ENCODE measurements around the gene ZCRB1.
"Not testable (repeated sequence)": the region's sequence is repeated elsewhere in the genome, so short reads cannot be mapped to it uniquely, and the experiment has no call there.

Gene ZCRB1, protein sequence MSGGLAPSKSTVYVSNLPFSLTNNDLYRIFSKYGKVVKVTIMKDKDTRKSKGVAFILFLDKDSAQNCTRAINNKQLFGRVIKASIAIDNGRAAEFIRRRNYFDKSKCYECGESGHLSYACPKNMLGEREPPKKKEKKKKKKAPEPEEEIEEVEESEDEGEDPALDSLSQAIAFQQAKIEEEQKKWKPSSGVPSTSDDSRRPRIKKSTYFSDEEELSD

DNA sequence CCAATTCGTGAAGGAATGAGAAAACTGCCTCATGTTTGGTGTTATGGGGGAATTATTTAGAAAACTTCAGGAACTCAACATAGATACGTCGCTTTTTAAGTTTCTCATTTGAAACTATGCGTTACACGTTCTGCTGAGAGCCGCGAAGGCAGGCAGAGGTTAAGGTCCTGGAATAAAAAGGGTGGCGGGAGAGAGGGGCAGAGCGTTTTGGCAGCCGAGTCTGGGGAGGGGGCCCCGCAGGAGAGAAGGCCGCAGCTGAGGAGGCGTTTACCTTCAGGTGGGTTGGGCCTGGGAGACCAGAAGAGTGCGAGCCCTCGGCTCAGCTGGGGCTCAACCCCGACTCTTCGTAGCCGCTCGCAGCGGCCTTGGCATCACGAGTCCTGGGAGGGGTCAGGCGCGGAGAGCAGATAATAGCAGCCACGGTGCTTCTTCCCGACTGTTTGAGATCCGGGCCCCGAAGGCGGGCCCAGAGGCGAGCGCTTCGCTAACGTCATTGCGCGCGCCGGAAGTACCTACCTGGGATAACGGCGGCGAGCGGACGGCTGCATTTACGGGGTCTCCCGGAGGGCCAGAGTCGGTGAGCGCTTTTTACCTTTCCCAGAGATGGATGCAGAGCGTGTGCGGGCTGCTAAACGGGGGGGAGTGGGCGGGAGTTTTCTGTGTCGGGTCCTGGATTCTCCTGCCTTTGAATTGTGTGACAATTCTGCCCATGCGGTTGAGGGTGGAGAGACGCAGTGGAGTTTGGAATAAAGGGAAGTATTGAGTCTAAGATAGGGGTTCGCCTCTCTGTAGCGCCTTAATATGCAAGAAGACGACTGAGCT lies at the start of gene ZCRB1, which contains the start of gene PPHLN1:
TSS of gene ZCRB1 (minus strand) at position 442 of the 822 bp plus-strand sequence. CDS start 1,992 bp downstream, outside the sequence.
TSS of gene PPHLN1 (plus strand) at position 515 of the 822 bp plus-strand sequence. CDS start 9,736 bp downstream, outside the sequence.
- peak; percentile 70 to 73 for DNase-seq

DNA sequence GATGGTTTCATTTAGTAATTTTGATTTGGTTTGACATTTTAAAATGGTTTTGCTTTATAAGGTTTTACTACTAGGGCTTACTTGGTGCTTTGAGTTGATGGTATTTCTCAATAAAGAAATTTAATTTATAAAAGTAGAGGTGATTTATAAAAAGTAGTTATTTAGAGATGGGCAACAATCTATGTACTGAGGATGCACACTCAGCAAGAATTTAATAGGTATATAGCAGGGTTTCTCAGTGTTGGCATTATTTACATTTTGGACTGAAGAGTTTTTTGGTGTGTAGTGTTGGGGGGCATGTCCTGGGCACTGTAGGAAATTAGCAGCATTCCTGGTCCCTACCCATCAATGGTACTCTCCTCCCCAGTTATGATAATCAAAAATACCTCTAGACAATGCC lies 47.8 kb upstream of the ZCRB1 start:
- no peak for DNase-seq

DNA sequence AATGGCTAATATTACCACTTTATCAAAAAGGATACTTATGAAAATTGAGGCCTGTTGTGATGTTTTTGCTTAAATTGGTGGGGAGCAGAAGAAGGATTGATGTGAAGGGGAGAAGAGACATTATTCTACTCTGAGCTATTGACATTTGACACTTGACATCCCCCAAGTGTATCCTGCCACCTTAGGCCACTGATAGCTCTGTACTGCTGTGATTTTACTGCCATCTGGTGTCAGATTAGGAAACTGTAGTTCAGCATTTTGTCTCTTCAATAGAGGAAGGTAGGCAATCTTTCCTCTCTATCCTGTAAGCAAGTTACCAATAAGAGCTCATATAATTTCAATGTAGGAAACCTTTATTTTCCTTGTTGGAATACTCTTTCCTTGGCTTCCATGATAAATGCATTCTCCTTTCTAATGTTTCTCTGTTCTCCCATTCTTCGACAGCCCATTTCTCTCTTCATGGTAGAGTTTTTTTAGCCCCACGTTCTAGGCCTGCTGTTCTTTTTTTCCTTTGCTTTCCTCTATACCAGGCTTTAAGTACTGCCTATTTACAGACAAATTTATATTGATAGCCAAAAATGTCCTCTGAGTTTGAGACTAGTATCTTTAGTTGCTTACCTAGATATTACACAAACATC lies 46.4 kb upstream of the ZCRB1 start:
- peak; percentile 4 to 10 for DNase-seq

DNA sequence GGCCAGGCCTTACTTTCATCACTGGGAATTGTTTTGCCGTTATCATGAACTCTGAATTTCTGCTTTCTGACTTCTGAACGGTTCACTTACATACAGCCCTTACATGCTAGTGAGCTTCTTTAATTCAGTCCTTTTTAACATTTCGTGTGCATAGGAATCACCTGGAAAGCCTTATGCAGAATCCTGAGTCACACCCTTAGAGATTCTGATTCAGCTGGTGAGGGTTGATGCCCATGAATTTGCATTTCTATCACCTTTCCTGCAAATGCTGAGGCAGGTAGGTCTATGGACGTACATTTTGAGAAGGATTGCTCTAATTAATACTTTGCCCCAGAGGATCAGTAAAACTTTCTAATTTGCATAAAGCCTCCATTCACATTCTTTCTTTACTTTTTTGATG lies 44.1 kb upstream of the ZCRB1 start:
- DNase-seq, result no peak

DNA sequence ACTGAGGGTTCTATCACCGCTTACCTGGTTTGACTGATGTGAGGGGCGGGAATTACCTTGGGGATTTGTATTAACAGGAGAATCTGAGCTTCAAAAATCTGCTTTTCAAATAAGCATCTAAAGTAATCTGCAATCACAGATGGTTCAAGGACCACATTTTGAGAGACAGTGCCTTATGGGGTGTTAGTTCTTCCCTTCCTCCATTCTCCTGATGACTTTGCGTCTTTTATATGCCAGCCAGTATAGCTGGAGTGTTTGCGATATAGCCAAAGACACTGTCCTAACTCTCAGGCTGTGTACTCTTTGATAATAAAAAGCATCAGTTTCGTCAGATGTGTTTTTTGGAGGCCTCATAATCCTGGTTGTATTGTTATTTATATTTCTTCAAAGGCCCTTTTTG lies 39.6 kb upstream of the ZCRB1 start:
- no peak for DNase-seq

DNA sequence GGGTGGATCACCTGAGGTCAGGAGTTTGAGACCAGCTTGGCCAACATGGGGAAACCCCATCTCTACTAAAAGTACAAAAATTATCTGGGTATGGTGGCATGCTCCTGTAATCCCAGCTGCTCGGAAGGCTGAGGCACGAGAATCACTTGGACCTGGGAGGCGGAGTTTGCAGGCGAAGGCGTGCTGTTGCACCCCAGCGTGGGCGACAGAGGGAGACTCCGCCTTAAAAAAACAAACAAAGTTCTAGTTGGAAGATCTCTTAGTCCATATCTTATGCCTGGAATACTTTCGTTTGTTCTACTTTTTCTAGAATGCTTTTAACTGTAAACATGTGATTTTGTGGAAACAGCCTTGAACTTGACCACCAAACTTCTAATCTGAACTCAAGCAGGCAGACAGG lies 38.8 kb upstream of the ZCRB1 start:
- no peak for DNase-seq

DNA sequence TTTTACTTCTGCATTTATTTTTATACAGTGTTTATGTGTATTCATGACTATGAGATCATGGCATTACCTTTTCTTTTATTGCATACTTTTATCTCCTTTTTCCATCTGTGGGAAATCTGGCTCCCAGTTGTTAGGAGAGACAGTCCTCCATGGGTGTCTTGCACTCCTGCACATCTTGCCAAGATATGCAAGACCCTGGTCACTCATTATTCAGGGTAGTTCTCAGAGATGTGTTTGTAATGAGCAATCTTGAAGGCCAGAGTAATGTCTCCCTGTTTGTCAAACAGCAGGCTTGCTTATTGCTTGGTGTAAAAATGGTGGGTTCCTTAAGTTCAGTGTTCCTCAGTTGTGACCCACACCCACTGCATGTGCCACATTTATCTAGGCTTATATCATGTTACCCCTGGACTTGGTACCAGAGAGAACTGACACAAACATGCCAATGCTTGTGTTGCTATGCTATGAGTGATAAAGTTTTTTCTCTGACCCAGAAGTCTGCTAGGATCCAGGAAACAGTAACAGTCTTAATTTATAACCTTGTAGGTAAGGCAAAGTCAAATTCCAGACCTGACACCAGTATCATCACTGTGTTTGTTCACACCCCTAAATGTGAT lies 36.9 kb upstream of the ZCRB1 start:
- DNase-seq, result no peak

DNA sequence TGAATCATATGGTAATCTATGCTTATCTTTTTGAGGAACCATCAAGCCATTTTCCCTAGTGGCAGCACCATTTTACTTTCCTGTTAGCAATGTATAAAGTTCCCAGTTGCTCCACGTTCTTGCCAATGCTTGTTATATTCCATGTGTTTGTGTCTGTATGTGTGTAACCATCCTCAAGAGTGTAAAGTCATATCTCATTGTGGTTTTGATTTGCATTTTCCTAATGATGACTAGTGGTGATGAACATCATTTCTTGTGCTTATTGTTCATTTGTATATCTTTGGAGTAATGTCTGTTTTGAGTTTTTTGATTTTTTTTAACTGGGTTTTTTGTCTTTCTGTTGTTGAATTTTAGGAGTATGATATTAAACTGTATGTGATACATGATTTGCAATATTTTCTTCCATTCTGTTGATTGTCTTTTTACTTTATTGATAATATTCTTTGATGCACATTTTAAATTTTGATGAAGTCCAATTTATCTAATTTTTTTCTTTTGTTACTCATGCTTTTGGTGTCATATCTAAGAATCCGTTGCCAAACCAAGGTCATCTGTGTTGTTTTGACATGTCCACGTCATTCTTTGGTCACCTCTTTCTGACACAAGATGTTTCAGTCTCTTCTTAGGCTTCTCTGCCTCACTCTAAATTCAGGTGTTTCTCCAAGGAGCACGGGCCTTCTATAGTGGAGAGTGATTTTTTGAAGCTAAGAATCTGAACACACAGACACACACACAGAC lies 36.2 kb upstream of the ZCRB1 start:
- no peak for DNase-seq

DNA sequence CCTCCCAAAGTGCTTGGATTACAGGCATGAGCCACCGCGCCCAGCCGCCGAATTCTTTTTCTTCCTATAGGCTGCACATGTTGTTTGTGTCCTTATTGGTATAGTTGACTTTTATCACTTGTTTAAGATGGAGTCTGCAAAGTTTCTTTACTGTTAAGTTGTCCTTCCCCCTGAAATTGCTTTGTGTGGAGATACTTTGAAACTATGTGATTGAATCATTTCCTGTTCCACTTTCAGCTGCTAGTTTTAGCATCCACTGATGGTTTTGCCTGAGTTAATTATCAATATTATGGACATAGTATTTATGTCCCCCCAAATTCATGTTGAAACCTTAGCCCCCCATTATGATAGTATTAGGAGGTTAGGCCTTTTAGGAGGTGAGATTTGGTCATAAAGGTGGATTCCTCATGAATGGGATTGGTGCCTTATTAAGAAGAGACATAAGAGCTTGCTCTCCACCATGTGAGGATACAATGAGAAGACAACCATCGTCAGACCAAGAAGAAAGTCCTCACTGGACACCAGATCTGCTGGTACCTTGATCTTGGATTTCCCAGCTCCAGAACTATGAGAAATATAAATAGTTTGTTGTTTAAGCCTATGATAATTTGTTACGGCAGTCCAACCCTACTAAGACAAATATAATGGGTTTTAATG lies 35.0 kb upstream of the ZCRB1 start:
- DNase-seq, result no peak

DNA sequence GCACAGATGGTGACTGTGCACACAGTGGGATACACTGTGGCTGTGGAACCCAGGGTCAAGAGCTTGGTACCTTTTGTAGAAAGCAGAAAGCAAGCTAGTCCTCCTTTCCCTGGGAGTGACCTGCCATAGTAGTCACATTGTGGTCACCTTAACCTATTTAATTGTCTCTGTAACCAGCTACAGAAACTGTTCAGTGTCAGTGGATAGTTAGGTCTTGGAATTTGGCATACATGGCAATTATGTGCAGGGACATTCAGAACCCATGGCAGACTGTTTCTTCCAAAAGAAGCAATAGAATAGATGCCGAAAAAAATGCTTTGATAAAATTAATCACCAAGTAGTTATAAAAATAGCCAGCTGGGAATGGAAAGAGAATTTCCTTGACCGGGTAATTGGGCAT lies 30.4 kb upstream of the ZCRB1 start:
- DNase-seq, result no peak

DNA sequence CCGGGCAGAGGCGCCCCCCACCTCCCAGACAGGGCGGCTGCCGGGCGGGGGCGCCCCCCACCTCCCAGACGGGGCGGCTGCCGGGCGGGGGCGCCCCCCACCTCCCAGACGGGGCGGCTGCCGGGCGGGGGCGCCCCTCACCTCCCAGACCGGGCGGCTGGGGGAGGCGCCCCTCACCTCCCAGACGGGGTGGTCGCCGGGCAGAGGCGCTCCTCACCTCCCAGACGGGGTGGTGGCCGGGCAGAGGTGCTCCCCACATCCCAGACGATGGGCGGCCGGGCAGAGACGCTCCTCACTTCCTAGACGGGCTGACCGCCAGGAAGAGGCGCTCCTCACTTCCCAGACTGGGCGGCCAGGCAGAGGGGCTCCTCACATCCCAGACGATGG lies 24.1 kb upstream of the ZCRB1 start:
- DNase-seq, result not testable (repeated sequence)

DNA sequence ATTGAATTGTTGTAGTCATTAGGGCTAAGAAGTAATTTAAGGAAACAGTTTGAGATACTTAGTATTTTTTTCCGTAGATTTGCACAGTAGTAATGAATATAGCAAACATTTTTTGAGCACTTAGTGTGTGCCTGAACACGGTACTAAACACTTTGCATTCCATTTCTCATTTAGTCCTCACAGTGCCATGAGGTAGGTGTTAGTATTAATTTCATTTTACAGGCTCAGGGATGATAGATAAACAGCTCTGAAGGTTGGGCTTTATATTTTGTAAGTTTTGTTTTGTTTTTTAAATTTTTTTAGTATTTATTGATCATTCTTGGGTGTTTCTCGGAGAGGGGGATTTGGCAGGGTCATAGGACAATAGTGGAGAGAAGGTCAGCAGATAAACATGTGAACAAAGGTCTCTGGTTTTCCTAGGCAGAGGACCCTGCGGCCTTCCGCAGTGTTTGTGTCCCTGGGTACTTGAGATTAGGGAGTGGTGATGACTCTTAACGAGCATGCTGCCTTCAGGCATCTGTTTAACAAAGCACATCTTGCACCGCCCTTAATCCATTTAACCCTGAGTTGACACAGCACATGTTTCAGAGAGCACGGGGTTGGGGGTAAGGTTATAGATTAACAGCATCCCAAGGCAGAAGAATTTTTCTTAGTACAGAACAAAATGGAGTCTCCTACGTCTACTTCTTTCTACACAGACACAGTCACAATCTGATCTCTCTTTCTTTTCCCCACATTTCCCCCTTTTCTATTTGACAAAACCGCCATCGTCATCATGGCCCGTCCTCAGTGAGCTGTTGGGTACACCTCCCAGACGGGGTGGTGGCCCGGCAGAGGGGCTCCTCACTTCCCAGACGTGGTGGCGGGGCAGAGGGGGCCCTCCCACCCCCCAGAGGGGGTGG lies 23.5 kb upstream of the ZCRB1 start:
- not testable (repeated sequence) for DNase-seq

DNA sequence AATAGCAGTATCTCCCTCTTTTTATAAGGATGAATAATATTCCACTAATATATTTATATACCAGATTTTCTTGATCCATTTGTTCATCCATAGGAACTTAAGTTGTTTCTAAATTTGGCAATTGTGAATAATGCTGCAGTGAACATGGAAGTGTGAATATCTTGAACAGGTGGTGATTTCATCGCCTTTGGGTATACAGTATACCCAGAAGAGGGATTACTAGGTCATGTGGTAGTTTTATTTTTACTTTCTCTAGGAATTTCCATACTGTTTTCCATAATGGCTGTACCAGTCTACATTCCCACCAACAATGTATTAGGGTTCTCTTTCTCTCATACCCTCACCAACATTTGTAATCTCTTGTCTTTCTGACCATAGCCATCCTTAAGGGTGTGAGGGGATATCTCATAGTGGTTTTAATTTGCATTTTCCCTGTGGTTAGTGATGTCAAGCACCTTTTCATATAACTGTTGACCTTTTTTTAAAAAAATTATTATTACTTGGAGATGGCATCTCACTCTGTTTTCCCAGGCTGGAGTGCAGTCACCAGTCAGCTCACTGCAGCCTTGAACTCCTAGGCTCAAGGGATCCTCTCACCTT lies 20.6 kb upstream of the ZCRB1 start:
- no peak for DNase-seq

DNA sequence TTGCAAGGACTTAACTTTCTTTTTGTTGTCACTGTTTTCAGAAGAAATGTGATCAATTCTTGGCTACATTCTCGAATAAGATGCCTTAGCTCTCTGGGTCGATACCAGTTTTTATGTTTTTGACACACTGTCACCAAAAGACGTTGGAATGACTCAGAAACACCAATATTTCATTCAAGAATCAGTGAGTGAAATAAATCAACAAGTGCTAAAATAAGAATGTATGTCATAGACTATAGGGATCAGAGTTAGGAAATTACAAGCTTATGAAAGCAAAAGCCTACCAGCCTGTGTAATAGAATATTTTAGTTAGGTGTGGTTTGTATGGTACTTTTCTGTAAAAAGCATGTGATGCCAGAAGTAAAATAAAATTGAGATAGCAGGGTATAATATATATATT lies 17.8 kb upstream of the ZCRB1 start:
- DNase-seq, result no peak

DNA sequence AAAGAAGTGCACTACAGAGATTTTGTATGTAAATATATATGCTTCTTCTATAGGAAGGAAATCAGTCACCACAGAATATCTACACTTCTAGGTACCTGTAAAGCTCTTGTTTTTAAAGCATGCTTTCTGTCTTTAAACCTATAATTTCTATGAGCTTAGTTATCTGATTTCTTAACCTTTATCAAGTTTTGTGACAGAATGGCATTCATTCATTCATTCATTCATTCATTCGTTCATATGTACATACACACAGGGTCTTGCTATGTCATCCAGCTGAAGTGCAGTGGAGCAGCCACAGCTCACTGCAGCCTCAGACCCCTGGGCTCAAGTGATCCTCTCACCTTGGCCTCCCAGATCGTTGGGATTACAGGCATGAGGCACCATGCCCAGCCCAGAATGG lies 16.1 kb upstream of the ZCRB1 start:
- no peak for DNase-seq

DNA sequence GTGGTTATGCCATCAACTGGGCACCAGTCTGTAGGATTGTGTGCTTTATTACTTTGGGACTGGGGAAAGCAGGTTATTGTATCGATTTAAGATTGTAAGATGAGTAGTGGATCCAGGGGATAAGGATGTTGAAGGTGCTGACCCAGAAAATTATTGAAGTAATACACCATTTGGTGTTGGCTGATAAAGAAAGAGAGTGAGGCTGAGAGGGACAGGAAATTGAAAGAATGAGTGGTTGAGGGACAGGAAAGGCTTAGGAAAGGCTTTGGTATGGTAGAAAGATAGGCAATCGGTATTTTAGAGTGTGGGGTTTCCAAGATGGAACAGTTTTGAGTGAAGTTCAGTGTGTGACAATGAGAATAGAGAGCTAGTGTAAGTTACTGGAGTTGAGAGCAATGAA lies 12.4 kb upstream of the ZCRB1 start:
- DNase-seq, result no peak

DNA sequence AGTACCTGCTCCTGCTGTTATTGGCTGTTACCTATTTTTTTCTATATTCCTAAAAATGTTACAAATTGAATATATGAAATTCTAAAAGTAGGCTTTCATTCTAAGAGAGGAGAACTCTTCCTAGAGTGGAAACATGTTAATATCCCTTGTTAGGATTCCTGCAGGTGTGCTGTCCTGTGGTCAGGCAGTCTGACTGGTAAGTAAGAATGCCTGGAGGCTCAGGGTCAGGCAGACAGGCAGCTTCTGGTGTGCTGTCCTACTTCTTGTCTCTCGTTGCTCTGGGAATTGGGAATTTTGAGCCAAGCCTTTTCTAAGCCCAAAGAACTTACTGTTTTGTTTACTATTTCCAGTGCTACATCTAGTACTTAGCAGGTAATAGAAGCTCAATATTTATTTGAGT lies 10.4 kb upstream of the ZCRB1 start:
- no peak for DNase-seq

DNA sequence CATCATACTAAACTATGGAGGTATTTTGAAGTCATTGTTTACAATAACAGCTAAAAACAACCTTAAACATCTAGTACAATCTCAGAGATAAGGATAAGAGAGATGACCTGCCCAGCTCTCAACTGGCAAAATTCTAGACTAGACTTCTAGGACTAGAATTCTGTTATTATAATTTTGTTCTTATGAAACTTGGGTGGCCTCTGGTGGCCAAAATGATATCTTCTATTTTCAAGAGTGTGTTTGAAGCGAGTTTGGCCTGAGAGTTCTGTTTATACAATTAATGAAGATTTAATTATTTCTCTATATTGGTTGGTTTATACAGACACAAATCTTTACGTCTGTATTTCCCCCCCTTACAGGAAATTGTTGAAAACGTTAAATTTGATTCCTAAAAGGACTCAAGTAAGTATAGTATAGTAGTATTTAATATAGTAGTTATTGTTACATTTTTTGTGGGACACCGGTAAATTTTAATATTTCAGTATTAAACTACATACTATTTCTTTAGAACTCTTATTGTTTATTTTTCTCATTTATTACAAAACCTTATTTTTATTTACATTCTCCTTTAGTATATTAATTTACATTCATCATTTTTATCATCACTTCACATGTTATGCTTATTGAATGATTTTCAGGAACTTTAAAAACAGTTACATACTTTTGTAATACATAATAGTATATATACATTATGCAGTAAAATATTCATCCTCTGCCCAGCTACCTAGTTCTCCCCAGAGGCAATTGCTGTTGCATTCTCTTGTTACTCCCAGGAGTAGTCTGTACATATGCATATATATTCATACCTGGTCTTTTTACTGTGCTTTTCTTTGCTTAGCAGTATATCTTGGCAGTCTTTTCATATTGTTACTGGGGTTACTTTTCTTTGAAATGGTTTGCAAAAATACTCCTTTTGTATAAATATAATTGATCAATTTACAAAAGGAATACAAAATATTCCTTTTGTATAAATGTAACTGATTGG lies 6.7 kb upstream of the ZCRB1 start:
- peak in 1 of 2 donors; percentile 27 for DNase-seq

DNA sequence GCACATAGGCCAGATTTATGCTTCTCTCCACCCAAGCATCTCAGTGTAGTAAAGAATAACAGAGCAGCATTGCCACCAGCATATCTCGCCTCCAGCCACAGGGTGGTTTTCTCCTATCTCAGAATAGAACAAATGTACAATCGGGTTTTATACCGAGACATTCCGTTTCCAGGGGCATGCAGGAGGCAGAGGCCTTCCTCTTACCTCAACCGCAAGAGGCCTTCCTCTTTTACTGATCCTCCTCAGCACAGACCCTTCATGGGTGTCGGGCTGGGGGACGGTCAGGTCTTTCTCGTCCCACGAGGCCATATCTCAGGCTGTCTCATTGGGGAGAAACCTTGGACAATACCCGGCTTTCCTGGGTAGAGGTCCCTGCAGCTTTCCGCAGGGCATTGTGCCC lies 4.2 kb upstream of the ZCRB1 start:
- not testable (repeated sequence) for DNase-seq

Measured in stimulated activated CD4-positive, alpha-beta T cell treated with anti-CD3 and anti-CD28 coated beads, Interleukin-2, amount 100 ng/mL, for 48 hours (primary cell).